Liver (tissue), 9 donors: ENCODE data around the gene DMPK. TPM values are rescaled to one million over a fixed set of nuclear protein-coding genes. Genes with fewer than 3 reads are reported as not detected.
A peak's percentile ranks its signal among the peaks of the same experiment; 100 is the strongest.

ENCODE experiments used
- DNase-seq: peaks from one replicate; pipeline ENCODE4 v3.0.0-alpha.2; 2017; ENCODE audit warnings: low spot score
- H3K27ac ChIP-seq, 2 donors: one replicate each; pipeline ENCODE4 v1.7.0; 2013; ENCODE audit warnings: inconsistent platforms in 2 of 2, low read length in 2 of 2, control low read depth in 1 of 2, low read depth in 1 of 2, mild to moderate bottlenecking in 1 of 2
- H3K27me3 ChIP-seq, 4 donors: one replicate each; pipeline versions ENCODE4 v1.6.1 to v1.7.0; 2013; ENCODE audit warnings: low read length in 3 of 4, inconsistent platforms in 1 of 4, mild to moderate bottlenecking in 1 of 4, moderate library complexity in 1 of 4; ENCODE audit not compliant: control insufficient read depth in 4 of 4, insufficient read depth in 4 of 4
- H3K36me3 ChIP-seq, 4 donors: one replicate each; pipeline versions ENCODE4 v1.6.1 to v1.7.0; 2013; ENCODE audit warnings: low read length in 3 of 4, mild to moderate bottlenecking in 3 of 4, low read depth in 1 of 4, moderate library complexity in 1 of 4; ENCODE audit not compliant: control insufficient read depth in 4 of 4, insufficient read depth in 3 of 4
- H3K4me1 ChIP-seq, 4 donors: one replicate each; pipeline versions ENCODE4 v1.6.1 to v1.7.0; 2013; ENCODE audit warnings: low read length in 3 of 4, mild to moderate bottlenecking in 3 of 4, moderate library complexity in 1 of 4; ENCODE audit not compliant: control insufficient read depth in 4 of 4, insufficient read depth in 4 of 4
- H3K4me3 ChIP-seq, 3 donors: one replicate each; pipeline versions ENCODE4 v1.6.1 to v1.7.0; 2013; ENCODE audit warnings: low read length in 3 of 3, control low read depth in 1 of 3, low read depth in 1 of 3, mild to moderate bottlenecking in 1 of 3
- H3K9ac ChIP-seq, 2 donors: one replicate each; pipeline ENCODE4 v1.7.0; 2013; ENCODE audit warnings: low read length in 2 of 2, mild to moderate bottlenecking in 2 of 2, moderate library complexity in 2 of 2, control low read depth in 1 of 2, low read depth in 1 of 2
- H3K9me3 ChIP-seq, 4 donors: one replicate each; pipeline versions ENCODE4 v1.6.1 to v1.7.0; 2013; ENCODE audit warnings: low read length in 3 of 4; ENCODE audit not compliant: control insufficient read depth in 4 of 4
- ATF3 ChIP-seq: IDR thresholded peaks from 2 replicates; pipeline ENCODE4 v1.6.1; 2016; ENCODE audit warnings: antibody characterized with exemption
- CTCF ChIP-seq: fragments of 150-350 bp; IDR thresholded peaks from 2 replicates; pipeline ENCODE4 v1.5.1; 2017; ENCODE audit warnings: improper control_type of control experiment, low read depth, low read length; ENCODE audit not compliant: missing input control
- FOXA1 ChIP-seq: IDR thresholded peaks from 2 replicates; pipeline ENCODE4 v1.6.1; 2016; ENCODE audit warnings: antibody characterized with exemption
- GABPA ChIP-seq, 2 donors: IDR thresholded peaks in 1 of 2; conservative IDR thresholded peaks in 1 of 2; 2 replicates each; pipeline ENCODE4 v1.6.1; 2016; ENCODE audit warnings: antibody characterized with exemption in 2 of 2, mild to moderate bottlenecking in 1 of 2, moderate library complexity in 1 of 2
- HNF4A ChIP-seq, 2 donors: conservative IDR thresholded peaks; 2 replicates each; pipeline ENCODE4 v1.6.1; 2016; ENCODE audit warnings: antibody characterized with exemption in 2 of 2, mild to moderate bottlenecking in 2 of 2
- HNF4G ChIP-seq: IDR thresholded peaks from 2 replicates; pipeline ENCODE4 v1.6.1; 2016; ENCODE audit warnings: antibody characterized with exemption
- JUND ChIP-seq, 2 donors: IDR thresholded peaks; 2 replicates each; pipeline ENCODE4 v1.6.1; 2016; ENCODE audit warnings: antibody characterized with exemption in 2 of 2
- NR2F2 ChIP-seq: IDR thresholded peaks from 2 replicates; pipeline ENCODE4 v1.6.1; 2016; ENCODE audit warnings: antibody characterized with exemption
- RAD21 ChIP-seq, 2 donors: IDR thresholded peaks; 2 replicates each; pipeline ENCODE4 v1.6.1; 2016; ENCODE audit warnings: antibody characterized with exemption in 2 of 2, mild to moderate bottlenecking in 2 of 2
- RXRA ChIP-seq, 2 donors: IDR thresholded peaks; 2 replicates each; pipeline ENCODE4 v1.6.1; 2017 to 2018; ENCODE audit warnings: antibody characterized with exemption in 2 of 2, mild to moderate bottlenecking in 1 of 2
- TAF1 ChIP-seq: conservative IDR thresholded peaks from 2 replicates; pipeline ENCODE4 v1.6.1; 2016; ENCODE audit warnings: antibody characterized with exemption, mild to moderate bottlenecking
- YY1 ChIP-seq: IDR thresholded peaks from 2 replicates; pipeline ENCODE4 v1.6.1; 2016; ENCODE audit warnings: antibody characterized with exemption, mild to moderate bottlenecking
- WGBS: extraction: QIAGEN DNeasy Blood & Tissue Kit; methylation state at CpG from one replicate; pipeline ENCODE4 v1.1.7; 2013; 5-methylcytosine and 5-hydroxymethylcytosine counted together
- polyA plus RNA-seq, 2 donors: library from polyadenylated mRNA; stranded (reverse) in 1 of 2; unstranded in 1 of 2; fragments of 200-250 nt in 1 of 2; fragments of >200 nt in 1 of 2; fragmentation: Nextera tagmentation in 1 of 2; extraction: Ambion mirVana in 1 of 2; gene quantifications; one replicate each; pipeline versions ENCODE4 v1.2.1 to v1.2.3, GENCODE V29; 2013 to 2015
- total RNA-seq, 2 donors: library from RNA; depleted of rRNA; stranded (reverse); fragments of >200 nt; gene quantifications; one replicate each; pipeline ENCODE4 v1.2.3, GENCODE V29; 2014
- TF ChIP-seq, protein P1 (sequence below): IDR thresholded peaks from 2 replicates; pipeline ENCODE4 v1.6.1; 2016; ENCODE audit warnings: antibody characterized with exemption
- TF ChIP-seq, protein P2 (sequence below): IDR thresholded peaks from 2 replicates; pipeline ENCODE4 v1.6.1; 2016; ENCODE audit warnings: antibody characterized with exemption
- TF ChIP-seq, protein P3 (sequence below): IDR thresholded peaks from 2 replicates; pipeline ENCODE4 v1.6.1; 2016; ENCODE audit warnings: antibody characterized with exemption, mild to moderate bottlenecking
- donor health status: healthy.
- donor health status: healthy.
- donor health status: healthy.
- donor health status: healthy.
- donor health status: healthy.

The DMPK gene
- total and polyA plus RNA-seq, 4 donors = 1.8 to 12.5 (median 6.1) TPM

DNA sequence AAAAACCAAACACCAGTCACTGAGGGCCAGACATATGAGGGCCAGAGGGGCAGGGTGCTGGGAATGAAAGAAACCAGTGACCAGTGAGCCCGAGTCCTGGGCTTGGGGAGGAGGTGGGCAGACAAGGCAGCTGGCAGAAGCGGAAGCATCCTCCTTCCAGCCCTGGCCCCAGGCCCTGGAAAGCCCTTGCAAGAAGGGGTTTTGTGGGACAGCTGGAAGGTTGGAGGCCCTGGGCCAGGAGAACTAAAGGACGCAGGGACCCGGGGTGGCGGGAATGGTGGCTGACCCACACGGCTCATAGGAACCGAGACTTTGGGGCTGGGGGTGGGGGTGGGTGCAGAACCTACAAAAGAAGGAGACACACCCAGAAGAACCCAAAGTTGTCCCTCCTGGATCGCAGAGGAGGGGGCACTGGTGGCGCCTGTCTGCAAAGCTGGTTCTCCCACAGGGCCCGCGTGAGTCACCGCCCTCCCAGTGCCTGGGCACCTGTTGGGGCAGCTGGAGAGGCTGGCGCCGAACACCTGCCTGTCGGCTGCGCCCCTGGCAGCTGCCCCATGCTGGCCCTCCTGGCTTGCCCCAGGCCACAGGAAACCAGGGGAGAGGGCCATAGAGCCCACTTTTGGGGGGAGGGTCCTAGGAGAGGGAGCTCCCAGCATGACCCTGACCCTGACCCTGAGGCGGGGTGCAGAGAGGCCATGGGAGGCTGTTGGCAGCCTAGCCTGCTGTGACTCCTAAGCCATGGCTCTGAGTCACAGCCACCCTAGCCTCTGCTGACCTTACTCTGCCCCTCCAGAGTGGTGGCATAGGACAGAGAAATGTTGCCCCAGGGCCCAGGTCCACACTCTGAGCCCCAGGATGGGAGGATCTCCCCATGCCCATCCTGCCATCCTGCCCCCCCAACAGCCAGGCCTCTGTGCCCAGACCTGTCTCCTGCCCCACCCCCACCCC is 802 bp downstream of the DMPK start:
- WGBS = 75% methylated on average over 17 of the region's 17 CpGs
- Histone ChIP-seq H3K36me3 (peaks cover 0 to 7% (median 3%) of the 10 kb centered on the region in 4 donors), H3K27ac (no peak overlapping the region)

GRCh38 chr19:45780448-45781213 is 1.7 kb downstream of the DMPK start:
- Histone ChIP-seq H3K9me3 (no peaks in the 10 kb centered on the region), H3K27me3 (no peaks in the 10 kb centered on the region), H3K9ac (no peak overlapping the region), H3K4me3 (no peak overlapping the region), H3K27ac (no peak overlapping the region), H3K36me3 (peaks cover 0 to 2% (median 0%) of the 10 kb centered on the region in 4 donors), H3K4me1 (peaks cover 3 to 17% (median 8%) of the 10 kb centered on the region in 4 donors)
- TF ChIP-seq GABPA (IDR thresholded peaks at IDR 0.05 in 1 of 2, conservative IDR thresholded peaks at IDR 0.05 in 1 of 2) (no peak), FOXA1 (no peak), HNF4A (conservative IDR thresholded peaks at IDR 0.05) (no peak), JUND (IDR thresholded peaks at IDR 0.05) (no peak), CTCF (no peak), TAF1 (no peak), ATF3 (no peak), RAD21 (IDR thresholded peaks at IDR 0.05) (no peak), YY1 (no peak), HNF4G (no peak), RXRA (IDR thresholded peaks at IDR 0.05) (no peak), NR2F2 (no peak)
- TF ChIP-seq, protein P1, sequence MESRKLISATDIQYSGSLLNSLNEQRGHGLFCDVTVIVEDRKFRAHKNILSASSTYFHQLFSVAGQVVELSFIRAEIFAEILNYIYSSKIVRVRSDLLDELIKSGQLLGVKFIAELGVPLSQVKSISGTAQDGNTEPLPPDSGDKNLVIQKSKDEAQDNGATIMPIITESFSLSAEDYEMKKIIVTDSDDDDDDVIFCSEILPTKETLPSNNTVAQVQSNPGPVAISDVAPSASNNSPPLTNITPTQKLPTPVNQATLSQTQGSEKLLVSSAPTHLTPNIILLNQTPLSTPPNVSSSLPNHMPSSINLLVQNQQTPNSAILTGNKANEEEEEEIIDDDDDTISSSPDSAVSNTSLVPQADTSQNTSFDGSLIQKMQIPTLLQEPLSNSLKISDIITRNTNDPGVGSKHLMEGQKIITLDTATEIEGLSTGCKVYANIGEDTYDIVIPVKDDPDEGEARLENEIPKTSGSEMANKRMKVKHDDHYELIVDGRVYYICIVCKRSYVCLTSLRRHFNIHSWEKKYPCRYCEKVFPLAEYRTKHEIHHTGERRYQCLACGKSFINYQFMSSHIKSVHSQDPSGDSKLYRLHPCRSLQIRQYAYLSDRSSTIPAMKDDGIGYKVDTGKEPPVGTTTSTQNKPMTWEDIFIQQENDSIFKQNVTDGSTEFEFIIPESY = no peak
- TF ChIP-seq, protein P2, sequence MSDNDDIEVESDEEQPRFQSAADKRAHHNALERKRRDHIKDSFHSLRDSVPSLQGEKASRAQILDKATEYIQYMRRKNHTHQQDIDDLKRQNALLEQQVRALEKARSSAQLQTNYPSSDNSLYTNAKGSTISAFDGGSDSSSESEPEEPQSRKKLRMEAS = no peak
- WGBS = 52% methylated on average over 13 of the region's 13 CpGs
- DNase-seq = no peak

More for the DNA sequence above, 802 bp downstream of the DMPK start:
- Histone ChIP-seq H3K4me1 (peaks cover 3 to 17% (median 8%) of the 10 kb centered on the region in 4 donors), H3K9ac (no peak overlapping the region), H3K27me3 (no peaks in the 10 kb centered on the region), H3K9me3 (no peaks in the 10 kb centered on the region), H3K4me3 (peak overlapping the region in 1 of 3 donors; percentile 18)
- TF ChIP-seq JUND (IDR thresholded peaks at IDR 0.05) (no peak), TAF1 (no peak), GABPA (IDR thresholded peaks at IDR 0.05 in 1 of 2, conservative IDR thresholded peaks at IDR 0.05 in 1 of 2) (no peak)
- TF ChIP-seq, protein P3, sequence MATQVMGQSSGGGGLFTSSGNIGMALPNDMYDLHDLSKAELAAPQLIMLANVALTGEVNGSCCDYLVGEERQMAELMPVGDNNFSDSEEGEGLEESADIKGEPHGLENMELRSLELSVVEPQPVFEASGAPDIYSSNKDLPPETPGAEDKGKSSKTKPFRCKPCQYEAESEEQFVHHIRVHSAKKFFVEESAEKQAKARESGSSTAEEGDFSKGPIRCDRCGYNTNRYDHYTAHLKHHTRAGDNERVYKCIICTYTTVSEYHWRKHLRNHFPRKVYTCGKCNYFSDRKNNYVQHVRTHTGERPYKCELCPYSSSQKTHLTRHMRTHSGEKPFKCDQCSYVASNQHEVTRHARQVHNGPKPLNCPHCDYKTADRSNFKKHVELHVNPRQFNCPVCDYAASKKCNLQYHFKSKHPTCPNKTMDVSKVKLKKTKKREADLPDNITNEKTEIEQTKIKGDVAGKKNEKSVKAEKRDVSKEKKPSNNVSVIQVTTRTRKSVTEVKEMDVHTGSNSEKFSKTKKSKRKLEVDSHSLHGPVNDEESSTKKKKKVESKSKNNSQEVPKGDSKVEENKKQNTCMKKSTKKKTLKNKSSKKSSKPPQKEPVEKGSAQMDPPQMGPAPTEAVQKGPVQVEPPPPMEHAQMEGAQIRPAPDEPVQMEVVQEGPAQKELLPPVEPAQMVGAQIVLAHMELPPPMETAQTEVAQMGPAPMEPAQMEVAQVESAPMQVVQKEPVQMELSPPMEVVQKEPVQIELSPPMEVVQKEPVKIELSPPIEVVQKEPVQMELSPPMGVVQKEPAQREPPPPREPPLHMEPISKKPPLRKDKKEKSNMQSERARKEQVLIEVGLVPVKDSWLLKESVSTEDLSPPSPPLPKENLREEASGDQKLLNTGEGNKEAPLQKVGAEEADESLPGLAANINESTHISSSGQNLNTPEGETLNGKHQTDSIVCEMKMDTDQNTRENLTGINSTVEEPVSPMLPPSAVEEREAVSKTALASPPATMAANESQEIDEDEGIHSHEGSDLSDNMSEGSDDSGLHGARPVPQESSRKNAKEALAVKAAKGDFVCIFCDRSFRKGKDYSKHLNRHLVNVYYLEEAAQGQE = no peak
- TF ChIP-seq, protein P1 = no peak
- peak; percentile 30 for DNase-seq
